GM12875 (cell line): ENCODE results near the gene THOC7.

ENCODE experiments used
- H3K4me3 ChIP-seq: one replicate; pipeline ENCODE4 v1.5.1; 2011; ENCODE audit warnings: low read depth, low read length, control low read depth
- CTCF ChIP-seq: IDR thresholded peaks from 2 replicates; pipeline ENCODE4 v1.5.1; 2011; ENCODE audit warnings: low read depth, mild to moderate bottlenecking, control low read depth, inconsistent platforms, low read length, moderate library complexity, borderline replicate concordance; ENCODE audit not compliant: insufficient read depth

Gene THOC7

DNA sequence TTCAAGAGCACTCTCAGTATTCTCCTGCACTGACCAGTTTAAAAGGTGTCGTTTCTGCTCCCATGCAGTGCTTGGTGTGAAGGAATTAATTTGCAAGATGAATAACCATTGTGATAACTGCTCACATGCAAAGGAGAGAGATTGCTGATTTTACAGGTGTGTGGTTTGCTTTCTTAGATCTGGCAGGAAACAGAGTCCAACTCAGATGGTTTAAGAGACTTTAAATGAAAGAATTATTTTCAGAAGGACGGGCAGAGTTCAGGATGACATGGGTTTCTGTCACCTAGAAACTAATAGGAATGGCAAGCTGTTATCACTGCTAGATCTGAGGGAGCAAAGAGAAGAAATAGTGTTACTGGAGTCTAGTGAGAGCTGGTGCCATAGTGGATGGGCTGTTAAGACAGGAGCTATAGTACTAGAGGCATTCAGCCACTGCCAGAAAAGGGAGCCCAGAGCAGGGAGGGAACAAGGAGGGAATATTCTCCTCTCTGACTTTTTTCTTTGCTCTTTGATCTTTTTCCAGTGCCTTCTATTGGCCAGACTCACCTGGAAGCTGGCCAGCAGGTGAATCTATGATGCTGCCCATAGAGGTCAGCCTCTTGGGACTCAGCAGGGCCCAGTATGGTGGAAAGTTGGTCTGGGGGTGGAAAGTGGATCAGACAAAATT, 14.9 kb upstream of the THOC7 start:
- no peak for TF ChIP-seq CTCF
- no peak overlapping the region for H3K4me3 ChIP-seq

GRCh38 chr3:63877737-63878393, 14.3 kb upstream of the THOC7 start:
- TF ChIP-seq CTCF, result no peak
- H3K4me3 ChIP-seq, result no peak overlapping the region

GRCh38 chr3:63876260-63876659, 12.7 kb upstream of the THOC7 start:
- no peak overlapping the region for H3K4me3 ChIP-seq

GRCh38 chr3:63875510-63875909, 11.9 kb upstream of the THOC7 start:
- TF ChIP-seq CTCF, result no peak

More at GRCh38 chr3:63876260-63876659, 12.7 kb upstream of the THOC7 start:
- TF ChIP-seq CTCF, result no peak

GRCh38 chr3:63874769-63875168, 11.2 kb upstream of the THOC7 start:
- TF ChIP-seq CTCF, result no peak
- H3K4me3 ChIP-seq, result no peak overlapping the region

More at GRCh38 chr3:63875510-63875909, 11.9 kb upstream of the THOC7 start:
- no peak overlapping the region for H3K4me3 ChIP-seq

- TF ChIP-seq CTCF, result no peak
- H3K4me3 ChIP-seq, result no peak overlapping the region
Observed at GRCh38 chr3:63872135-63872924, 8.7 kb upstream of the THOC7 start.
